PC-9 (cell line): ENCODE data around the gene SDK1.

Source experiments
- EZH2 ChIP-seq: fragments of 200-600 bp; sonication (generic); IDR thresholded peaks from 2 replicates; pipeline ENCODE4 v1.8.0; 2017; ENCODE audit warnings: antibody characterized with exemption, low read depth
- TF ChIP-seq, protein P1 (sequence below): fragments of 200-600 bp; sonication (generic); conservative IDR thresholded peaks from 2 replicates; pipeline ENCODE4 v1.6.1; 2017; ENCODE audit warnings: mixed run types, antibody characterized with exemption, mild to moderate bottlenecking, moderate library complexity

DNA sequence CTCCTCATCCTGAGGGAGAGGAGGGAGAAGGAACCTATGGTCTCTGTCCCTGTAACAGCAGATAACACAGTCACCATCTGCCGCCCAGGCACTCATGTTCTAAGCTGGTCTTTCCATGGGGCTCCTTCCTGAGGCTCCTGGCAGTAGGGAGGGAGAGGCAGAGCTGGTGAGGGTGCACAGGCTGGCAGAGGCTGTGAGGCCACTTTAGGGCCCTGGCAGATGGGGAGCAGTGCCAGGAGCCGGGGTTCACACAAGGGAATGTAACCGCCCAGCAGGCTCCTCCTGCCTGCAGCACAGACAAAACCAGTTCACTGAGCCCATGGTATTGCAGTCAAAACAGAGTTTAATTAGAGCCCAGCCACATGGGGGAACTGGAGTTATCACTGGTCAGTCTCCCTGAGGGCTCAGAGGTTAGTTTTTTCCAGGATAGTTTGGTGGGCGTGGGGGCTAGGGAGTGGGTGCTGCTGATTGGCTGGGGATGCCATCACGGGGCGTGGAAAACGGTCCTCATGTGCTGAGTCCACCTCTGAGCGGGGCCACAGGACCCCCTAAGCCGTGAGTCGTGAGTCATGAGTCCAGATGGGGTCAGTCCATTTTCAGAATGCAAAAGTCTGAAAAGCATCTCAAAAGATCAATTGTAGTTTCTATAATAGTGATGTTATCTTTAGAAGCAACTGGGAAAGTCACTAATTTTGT, 881.7 kb downstream of the SDK1 start:
- TF ChIP-seq, protein P1, sequence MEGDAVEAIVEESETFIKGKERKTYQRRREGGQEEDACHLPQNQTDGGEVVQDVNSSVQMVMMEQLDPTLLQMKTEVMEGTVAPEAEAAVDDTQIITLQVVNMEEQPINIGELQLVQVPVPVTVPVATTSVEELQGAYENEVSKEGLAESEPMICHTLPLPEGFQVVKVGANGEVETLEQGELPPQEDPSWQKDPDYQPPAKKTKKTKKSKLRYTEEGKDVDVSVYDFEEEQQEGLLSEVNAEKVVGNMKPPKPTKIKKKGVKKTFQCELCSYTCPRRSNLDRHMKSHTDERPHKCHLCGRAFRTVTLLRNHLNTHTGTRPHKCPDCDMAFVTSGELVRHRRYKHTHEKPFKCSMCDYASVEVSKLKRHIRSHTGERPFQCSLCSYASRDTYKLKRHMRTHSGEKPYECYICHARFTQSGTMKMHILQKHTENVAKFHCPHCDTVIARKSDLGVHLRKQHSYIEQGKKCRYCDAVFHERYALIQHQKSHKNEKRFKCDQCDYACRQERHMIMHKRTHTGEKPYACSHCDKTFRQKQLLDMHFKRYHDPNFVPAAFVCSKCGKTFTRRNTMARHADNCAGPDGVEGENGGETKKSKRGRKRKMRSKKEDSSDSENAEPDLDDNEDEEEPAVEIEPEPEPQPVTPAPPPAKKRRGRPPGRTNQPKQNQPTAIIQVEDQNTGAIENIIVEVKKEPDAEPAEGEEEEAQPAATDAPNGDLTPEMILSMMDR: no peak
- no peak for TF ChIP-seq EZH2
